Measurements from ENCODE around the gene FARP1. TPM values are rescaled to one million over a fixed set of nuclear protein-coding genes. Genes with fewer than 3 reads are reported as not detected.

Gene FARP1
- total RNA-seq, 4 donors from 2014 or later, result 11.0 to 27.2 (median 13.6) TPM

- no peaks in the 10 kb centered on the region for H3K9me3 ChIP-seq
- DNase-seq (ENCODE audit: low spot score in 2 of 2), result no peak
- H3K27me3 ChIP-seq, result no peaks in the 10 kb centered on the region
- peaks cover 14% of the 10 kb centered on the region for H3K4me1 ChIP-seq
- TF ChIP-seq POLR2A (IDR thresholded peaks at IDR 0.05), result no peak
- TF ChIP-seq CTCF (IDR thresholded peaks at IDR 0.05), result no peak
- H3K36me3 ChIP-seq, result peaks cover 5% of the 10 kb centered on the region
- 79% methylated on average over 6 of the region's 6 CpGs for WGBS
- H3K27ac ChIP-seq, result no peak overlapping the region
- H3K4me3 ChIP-seq, result no peak overlapping the region
These were observed 277.8 kb downstream of the FARP1 start for GRCh38 chr13:98420554-98421175.

- WGBS, result 87% methylated on average over 9 of the region's 9 CpGs
- H3K27ac ChIP-seq, result no peak overlapping the region
- H3K4me3 ChIP-seq, result no peak overlapping the region
- no peak for TF ChIP-seq POLR2A (IDR thresholded peaks at IDR 0.05)
- no peak for TF ChIP-seq EP300 (IDR thresholded peaks at IDR 0.05)
- TF ChIP-seq POLR2AphosphoS5 (IDR thresholded peaks at IDR 0.05), result no peak
- no peak for TF ChIP-seq CTCF (IDR thresholded peaks at IDR 0.05)
- H3K4me1 ChIP-seq, result peaks cover under 1% of the 10 kb centered on the region
- no peaks in the 10 kb centered on the region for H3K27me3 ChIP-seq
- H3K36me3 ChIP-seq, result peaks cover 7% of the 10 kb centered on the region
- no peaks in the 10 kb centered on the region for H3K9me3 ChIP-seq
- no peak for DNase-seq (ENCODE audit: low spot score in 2 of 2)
These were observed 279.2 kb downstream of the FARP1 start for GRCh38 chr13:98422046-98422445.

GRCh38 chr13:98423417-98423816 lies 280.5 kb downstream of the FARP1 start:
- H3K27me3 ChIP-seq, result no peaks in the 10 kb centered on the region

GRCh38 chr13:98427331-98427995 lies 284.6 kb downstream of the FARP1 start:
- Histone ChIP-seq H3K27ac (no peak overlapping the region), H3K9me3 (no peaks in the 10 kb centered on the region), H3K4me1 (no peaks in the 10 kb centered on the region), H3K27me3 (no peaks in the 10 kb centered on the region), H3K4me3 (no peak overlapping the region), H3K36me3 (peaks cover 23% of the 10 kb centered on the region)
- TF ChIP-seq CTCF (IDR thresholded peaks at IDR 0.05), result no peak
- no peak for TF ChIP-seq POLR2A (IDR thresholded peaks at IDR 0.05)
- TF ChIP-seq EP300 (IDR thresholded peaks at IDR 0.05), result no peak
- TF ChIP-seq POLR2AphosphoS5 (IDR thresholded peaks at IDR 0.05), result no peak
- DNase-seq (ENCODE audit: low spot score in 2 of 2), result no peak
- 90% methylated on average over 13 of the region's 13 CpGs for WGBS

More at GRCh38 chr13:98423417-98423816, 280.5 kb downstream of the FARP1 start:
- no peaks in the 10 kb centered on the region for H3K9me3 ChIP-seq
- no peak for TF ChIP-seq CTCF (IDR thresholded peaks at IDR 0.05)
- TF ChIP-seq EP300 (IDR thresholded peaks at IDR 0.05), result no peak
- no peak for TF ChIP-seq POLR2A (IDR thresholded peaks at IDR 0.05)
- no peak for TF ChIP-seq POLR2AphosphoS5 (IDR thresholded peaks at IDR 0.05)
- peaks cover 20% of the 10 kb centered on the region for H3K36me3 ChIP-seq
- H3K4me1 ChIP-seq, result no peaks in the 10 kb centered on the region
- no peak overlapping the region for H3K4me3 ChIP-seq
- H3K27ac ChIP-seq, result no peak overlapping the region
- DNase-seq (ENCODE audit: low spot score in 2 of 2), result no peak
- 85% methylated on average over 7 of the region's 7 CpGs for WGBS

- no peak overlapping the region for H3K27ac ChIP-seq
- H3K4me1 ChIP-seq, result no peaks in the 10 kb centered on the region
- no peaks in the 10 kb centered on the region for H3K27me3 ChIP-seq
- no peak for TF ChIP-seq POLR2A (IDR thresholded peaks at IDR 0.05)
- no peak for TF ChIP-seq POLR2AphosphoS5 (IDR thresholded peaks at IDR 0.05)
- no peak for TF ChIP-seq EP300 (IDR thresholded peaks at IDR 0.05)
- H3K9me3 ChIP-seq, result no peaks in the 10 kb centered on the region
- no peak for DNase-seq (ENCODE audit: low spot score in 2 of 2)
- peaks cover 23% of the 10 kb centered on the region for H3K36me3 ChIP-seq
- WGBS, result 93% methylated on average over 15 of the region's 15 CpGs
- no peak overlapping the region for H3K4me3 ChIP-seq
These were observed 285.5 kb downstream of the FARP1 start for GRCh38 chr13:98428256-98428966.

Measured in suprapubic skin (tissue), 4 donors.